Type B pancreatic cell (in vitro differentiated cells): ENCODE measurements around the gene SHLD2. TPM values are rescaled to one million over a fixed set of nuclear protein-coding genes. Genes with fewer than 3 reads are reported as not detected.
"Not testable (repeated sequence)": the region's sequence is repeated elsewhere in the genome, so short reads cannot be mapped to it uniquely, and the experiment has no call there.

Experiments
- DNase-seq: peaks from one replicate; pipeline ENCODE4 v3.0.0; 2021; ENCODE audit warnings: mixed read lengths; ENCODE audit not compliant: unreplicated experiment; ENCODE audit errors: extremely low spot score
- H3K27ac Mint-ChIP-seq: 2 replicates; pipeline ENCODE4 v1.8.0; 2021; ENCODE audit warnings: mild to moderate bottlenecking, mixed read lengths
- H3K27me3 Mint-ChIP-seq: 2 replicates; pipeline ENCODE4 v1.8.0; 2021; ENCODE audit warnings: mixed read lengths
- H3K36me3 Mint-ChIP-seq: 2 replicates; pipeline ENCODE4 v1.8.0; 2021; ENCODE audit warnings: mixed read lengths
- H3K4me1 Mint-ChIP-seq: one replicate; pipeline ENCODE4 v1.8.0; 2021; ENCODE audit warnings: mixed read lengths; ENCODE audit not compliant: unreplicated experiment
- H3K4me3 Mint-ChIP-seq: 2 replicates; pipeline ENCODE4 v1.8.0; 2021; ENCODE audit warnings: mild to moderate bottlenecking, mixed read lengths
- H3K9me3 Mint-ChIP-seq: 2 replicates; pipeline ENCODE4 v1.8.0; 2021; ENCODE audit warnings: mixed read lengths
- CTCF ChIP-seq: fragments of 200-600 bp; sonication (generic); conservative IDR thresholded peaks from 2 replicates; pipeline ENCODE4 v1.5.0; 2021; ENCODE audit warnings: antibody characterized with exemption, mild to moderate bottlenecking
- total RNA-seq: library from RNA; stranded (reverse); gene quantifications from 2 replicates; pipeline ENCODE4 v1.2.1, GENCODE V29; 2021; ENCODE audit warnings: low replicate concordance

Gene SHLD2
- total RNA-seq, 1 donor from 2014 or later: 24.9 TPM

DNA sequence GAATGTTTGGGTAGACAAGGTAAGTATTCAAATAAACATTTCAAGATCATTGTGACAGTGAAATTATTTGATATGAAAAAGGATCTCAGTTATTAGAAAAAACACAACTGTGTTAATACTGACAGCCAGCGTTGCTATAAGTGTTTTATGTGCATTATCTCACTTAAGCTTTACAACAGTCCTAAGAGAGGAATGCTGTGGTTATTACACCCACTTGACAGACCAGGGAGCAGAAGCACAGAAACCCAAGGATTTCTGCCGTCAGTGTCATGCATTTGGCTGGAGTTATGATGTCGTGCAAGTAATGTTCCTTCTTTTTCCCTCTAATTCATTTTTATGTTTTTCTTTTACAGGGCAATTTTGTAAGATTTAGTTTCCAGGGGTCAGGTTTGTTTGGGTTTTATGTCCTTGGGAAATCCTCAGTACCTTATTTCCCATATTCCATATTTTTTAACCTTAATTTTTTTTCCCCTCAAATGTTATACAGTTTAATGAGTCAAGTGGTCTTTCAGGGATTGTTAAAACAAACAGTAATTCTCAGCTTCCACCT, 32.7 kb downstream of the SHLD2 start:
- DNase-seq, H3K27me3 Mint-ChIP-seq, H3K4me3 Mint-ChIP-seq, H3K4me1 Mint-ChIP-seq, H3K27ac Mint-ChIP-seq, H3K9me3 Mint-ChIP-seq: not testable (repeated sequence)
- H3K36me3 Mint-ChIP-seq: peaks cover 12% of the 10 kb centered on the region

DNA sequence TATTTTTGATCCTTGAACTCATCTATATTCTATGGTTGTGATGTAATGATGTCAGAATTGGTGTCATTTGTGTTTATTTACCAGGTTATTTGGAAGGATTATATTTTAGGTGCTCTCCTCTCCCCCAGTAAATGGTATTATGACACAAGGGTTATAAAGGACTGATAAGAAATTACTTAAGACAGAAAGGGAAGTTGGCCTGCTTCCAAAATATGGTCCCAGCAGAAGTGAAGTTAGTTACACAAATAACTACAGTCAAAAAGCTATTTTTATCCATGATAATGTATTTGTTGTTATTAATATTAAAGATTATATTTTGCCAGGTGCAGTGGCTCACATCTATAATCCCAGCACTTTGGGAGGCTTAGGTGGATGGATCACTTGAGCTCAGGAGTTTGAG, 37.2 kb downstream of the SHLD2 start:
- H3K9me3 Mint-ChIP-seq, H3K4me3 Mint-ChIP-seq, H3K4me1 Mint-ChIP-seq, DNase-seq, H3K27ac Mint-ChIP-seq, H3K27me3 Mint-ChIP-seq: not testable (repeated sequence)
- peaks cover 21% of the 10 kb centered on the region for H3K36me3 Mint-ChIP-seq

- H3K27ac Mint-ChIP-seq, DNase-seq, H3K4me1 Mint-ChIP-seq, H3K27me3 Mint-ChIP-seq, H3K9me3 Mint-ChIP-seq, H3K4me3 Mint-ChIP-seq: not testable (repeated sequence)
- peaks cover 22% of the 10 kb centered on the region for H3K36me3 Mint-ChIP-seq
These were observed 38.9 kb downstream of the SHLD2 start for GRCh38 chr10:87133936-87134335.

GRCh38 chr10:87134440-87134839, 39.4 kb downstream of the SHLD2 start:
- DNase-seq: not testable (repeated sequence)

GRCh38 chr10:87137478-87137877, 42.5 kb downstream of the SHLD2 start:
- H3K4me1 Mint-ChIP-seq, H3K27me3 Mint-ChIP-seq, H3K27ac Mint-ChIP-seq, H3K4me3 Mint-ChIP-seq, DNase-seq, H3K9me3 Mint-ChIP-seq: not testable (repeated sequence)
- peaks cover 16% of the 10 kb centered on the region for H3K36me3 Mint-ChIP-seq

More at GRCh38 chr10:87134440-87134839, 39.4 kb downstream of the SHLD2 start:
- H3K36me3 Mint-ChIP-seq: peaks cover 22% of the 10 kb centered on the region
- H3K27me3 Mint-ChIP-seq, H3K4me3 Mint-ChIP-seq, H3K27ac Mint-ChIP-seq, H3K4me1 Mint-ChIP-seq, H3K9me3 Mint-ChIP-seq: not testable (repeated sequence)

DNA sequence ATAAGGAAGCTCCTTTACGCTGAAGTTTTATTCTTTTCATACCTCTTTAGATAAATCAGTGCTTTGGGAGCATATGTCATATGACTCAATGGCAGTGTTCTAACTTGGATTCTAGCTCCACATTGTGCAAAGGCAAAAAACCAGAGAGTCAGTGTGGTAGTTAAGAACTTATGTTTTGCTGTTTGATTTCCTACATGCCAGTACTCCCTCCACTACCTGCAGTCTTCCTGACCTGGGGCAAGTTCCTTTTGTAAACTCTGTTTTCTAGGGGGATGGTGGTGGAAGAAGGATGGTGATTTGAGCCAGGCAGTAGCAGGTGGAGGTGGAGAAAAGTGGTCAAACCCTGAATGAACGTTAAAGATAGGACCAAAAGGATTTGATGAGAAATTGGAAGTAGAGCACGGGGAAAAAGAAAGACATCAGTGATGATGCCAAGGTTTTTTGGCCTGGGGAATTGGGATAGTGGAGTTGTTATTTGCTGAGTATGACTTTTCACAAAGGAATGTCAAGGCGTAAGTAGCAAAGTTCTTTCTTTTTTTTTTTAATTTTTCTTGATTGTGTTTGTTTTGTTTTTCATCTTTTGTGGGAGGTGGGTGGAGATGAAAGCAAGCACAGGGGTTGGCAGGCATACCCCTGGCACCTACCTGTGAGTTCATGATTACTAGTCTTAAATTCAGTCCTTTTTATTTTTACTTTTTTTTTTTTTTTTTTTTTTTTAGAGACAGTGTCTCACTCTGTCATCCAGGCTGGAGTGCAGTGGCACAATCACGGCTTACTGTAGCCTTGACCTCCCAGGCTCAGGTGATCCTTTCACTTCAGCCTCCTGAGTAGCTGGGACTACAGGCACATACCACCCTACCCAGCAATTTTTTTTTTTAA, 47.5 kb downstream of the SHLD2 start:
- not testable (repeated sequence) for H3K27me3 Mint-ChIP-seq, H3K9me3 Mint-ChIP-seq, H3K4me3 Mint-ChIP-seq, DNase-seq, H3K36me3 Mint-ChIP-seq, H3K27ac Mint-ChIP-seq, H3K4me1 Mint-ChIP-seq

DNA sequence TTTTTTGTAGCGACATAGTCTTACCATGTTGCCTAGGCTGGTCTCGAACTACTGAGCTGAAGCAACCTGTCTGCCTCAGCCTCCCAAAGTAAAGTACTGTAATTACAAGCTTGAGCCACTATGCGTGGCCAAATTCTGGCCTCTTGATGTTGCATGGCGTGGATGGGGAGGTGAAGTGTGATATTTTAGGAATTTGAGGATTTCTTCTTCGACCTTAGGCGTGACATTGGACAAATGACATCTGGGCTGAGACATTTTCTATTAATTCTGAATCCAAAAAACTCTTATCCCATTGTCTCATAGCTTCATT, 48.1 kb downstream of the SHLD2 start:
- not testable (repeated sequence) for H3K27me3 Mint-ChIP-seq, H3K9me3 Mint-ChIP-seq, DNase-seq, H3K4me3 Mint-ChIP-seq, H3K36me3 Mint-ChIP-seq, H3K27ac Mint-ChIP-seq, H3K4me1 Mint-ChIP-seq

DNA sequence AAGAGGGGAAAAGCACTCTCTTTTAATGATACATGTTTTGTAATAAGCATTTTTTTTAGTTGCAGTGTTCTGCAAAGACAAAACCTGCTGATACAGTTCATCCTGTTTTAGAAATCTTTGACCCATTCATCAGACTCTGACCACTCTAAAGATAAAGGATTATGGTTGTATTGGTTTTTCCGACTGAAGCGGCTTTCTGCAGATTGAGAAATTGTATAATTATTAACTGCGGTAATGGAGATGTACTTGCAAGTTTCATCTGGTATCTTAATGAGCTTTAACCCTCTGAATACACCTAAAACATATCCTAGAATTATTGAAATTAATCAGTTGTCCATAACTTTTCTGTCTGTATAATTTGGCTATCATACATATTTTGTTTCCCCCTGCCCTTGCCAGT, 50.6 kb downstream of the SHLD2 start:
- not testable (repeated sequence) for H3K27me3 Mint-ChIP-seq, H3K27ac Mint-ChIP-seq, H3K4me1 Mint-ChIP-seq, H3K36me3 Mint-ChIP-seq, H3K9me3 Mint-ChIP-seq, H3K4me3 Mint-ChIP-seq, DNase-seq

- not testable (repeated sequence) for H3K9me3 Mint-ChIP-seq, H3K27ac Mint-ChIP-seq, H3K36me3 Mint-ChIP-seq, H3K27me3 Mint-ChIP-seq, H3K4me3 Mint-ChIP-seq, DNase-seq, H3K4me1 Mint-ChIP-seq
- TF ChIP-seq CTCF: peak; percentile 54
These were observed 54.1 kb downstream of the SHLD2 start for GRCh38 chr10:87149020-87149609.

- H3K36me3 Mint-ChIP-seq, H3K4me3 Mint-ChIP-seq, H3K9me3 Mint-ChIP-seq, DNase-seq, H3K27ac Mint-ChIP-seq, H3K4me1 Mint-ChIP-seq, H3K27me3 Mint-ChIP-seq: not testable (repeated sequence)
These were observed 56.5 kb downstream of the SHLD2 start for GRCh38 chr10:87151516-87151915.

DNA sequence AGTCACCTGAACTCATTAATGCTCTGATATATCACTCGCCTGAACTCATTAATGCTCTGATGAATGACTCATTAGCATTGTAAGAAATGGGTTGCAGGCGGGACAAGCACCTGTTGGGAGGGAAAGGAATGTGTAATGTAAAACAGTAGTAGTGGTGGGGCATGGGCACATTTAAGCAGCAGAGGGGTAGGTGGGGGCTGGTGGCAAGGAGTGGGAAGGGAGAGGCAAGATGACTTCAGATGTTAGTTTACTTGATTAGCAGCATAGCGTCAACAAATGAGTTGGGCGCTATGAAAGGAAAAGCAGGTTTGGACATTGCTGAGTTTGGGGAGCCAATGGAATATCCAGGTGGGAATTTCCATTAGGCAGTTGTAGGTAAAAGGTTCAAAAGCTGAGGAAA, 61.8 kb downstream of the SHLD2 start:
- not testable (repeated sequence) for H3K4me3 Mint-ChIP-seq, H3K27me3 Mint-ChIP-seq, H3K4me1 Mint-ChIP-seq, H3K36me3 Mint-ChIP-seq, DNase-seq, H3K9me3 Mint-ChIP-seq, H3K27ac Mint-ChIP-seq

DNA sequence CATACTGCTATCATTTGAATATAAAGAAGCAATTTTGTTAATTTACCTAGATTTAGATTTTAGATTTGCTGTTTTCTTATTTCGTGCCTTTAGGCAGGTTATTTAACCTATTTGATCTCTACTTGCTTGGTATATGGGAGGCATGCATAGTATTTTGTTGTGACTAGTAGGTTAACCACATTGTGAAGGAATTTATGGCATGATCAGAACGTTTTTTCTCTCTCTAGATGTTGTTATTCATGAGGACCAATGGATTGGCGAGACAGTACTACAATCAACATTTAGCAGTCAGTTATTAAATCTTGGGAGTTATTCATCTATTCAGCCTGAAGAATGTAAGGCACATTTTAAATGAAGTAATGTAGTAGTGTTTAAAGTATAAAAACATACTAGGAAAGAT, 62.8 kb downstream of the SHLD2 start:
- DNase-seq, H3K36me3 Mint-ChIP-seq, H3K4me1 Mint-ChIP-seq, H3K27ac Mint-ChIP-seq, H3K4me3 Mint-ChIP-seq, H3K9me3 Mint-ChIP-seq, H3K27me3 Mint-ChIP-seq: not testable (repeated sequence)

GRCh38 chr10:87162703-87163293, 67.8 kb downstream of the SHLD2 start:
- DNase-seq, H3K27me3 Mint-ChIP-seq, H3K4me3 Mint-ChIP-seq, H3K4me1 Mint-ChIP-seq, H3K36me3 Mint-ChIP-seq, H3K27ac Mint-ChIP-seq, H3K9me3 Mint-ChIP-seq: not testable (repeated sequence)
